Activated CD4-positive, alpha-beta T cell treated with anti-CD3 and anti-CD28 coated beads, Interleukin-2, amount 10 ng/mL, durations not matched to agents 24 days and 14 days (primary cell): Measurements from ENCODE around the gene EVC2. TPM values are rescaled to one million over a fixed set of nuclear protein-coding genes. Genes with fewer than 3 reads are reported as not detected.
"Not testable (repeated sequence)": the region's sequence is repeated elsewhere in the genome, so short reads cannot be mapped to it uniquely, and the experiment has no call there.

Experiments used
- DNase-seq: peaks from one replicate; pipeline ENCODE4 v3.0.0; 2022
- H3K27ac Mint-ChIP-seq: one replicate; pipeline ENCODE4 v1.8.0; 2022; ENCODE audit warnings: mild to moderate bottlenecking, mixed read lengths
- H3K27me3 Mint-ChIP-seq: one replicate; pipeline ENCODE4 v1.8.0; 2022; ENCODE audit warnings: mixed read lengths
- H3K36me3 Mint-ChIP-seq: one replicate; pipeline ENCODE4 v1.8.0; 2022; ENCODE audit warnings: low read depth, mild to moderate bottlenecking, mixed read lengths
- H3K4me1 Mint-ChIP-seq: one replicate; pipeline ENCODE4 v1.8.0; 2021; ENCODE audit warnings: mixed read lengths
- H3K4me3 Mint-ChIP-seq: one replicate; pipeline ENCODE4 v1.8.0; 2022; ENCODE audit warnings: mild to moderate bottlenecking, moderate library complexity, mixed read lengths
- H3K9me3 Mint-ChIP-seq: one replicate; pipeline ENCODE4 v1.8.0; 2021; ENCODE audit warnings: mixed read lengths
- intact Hi-C: fragments of 100-400 bp; cut with micrococcal nuclease; formaldehyde crosslinking; loops from one replicate; pipeline ENCODE4 v1.15.1; 2023
- total RNA-seq: library from RNA; stranded (reverse); gene quantifications from 2 replicates; pipeline ENCODE4 v1.2.3, GENCODE V29; 2022

EVC2 gene
- total RNA-seq, 1 donor from 2014 or later, result 0.40 TPM

- intact Hi-C loops, result no loop called here
- Mint-ChIP-seq H3K4me1 (no peaks in the 10 kb centered on the region), H3K4me3 (no peak overlapping the region), H3K27me3 (no peaks in the 10 kb centered on the region), H3K36me3 (no peaks in the 10 kb centered on the region), H3K27ac (no peak overlapping the region), H3K9me3 (no peaks in the 10 kb centered on the region)
- no peak for DNase-seq
These were observed 76.3 kb downstream of the EVC2 start for GRCh38 chr4:5632066-5632440.

DNA sequence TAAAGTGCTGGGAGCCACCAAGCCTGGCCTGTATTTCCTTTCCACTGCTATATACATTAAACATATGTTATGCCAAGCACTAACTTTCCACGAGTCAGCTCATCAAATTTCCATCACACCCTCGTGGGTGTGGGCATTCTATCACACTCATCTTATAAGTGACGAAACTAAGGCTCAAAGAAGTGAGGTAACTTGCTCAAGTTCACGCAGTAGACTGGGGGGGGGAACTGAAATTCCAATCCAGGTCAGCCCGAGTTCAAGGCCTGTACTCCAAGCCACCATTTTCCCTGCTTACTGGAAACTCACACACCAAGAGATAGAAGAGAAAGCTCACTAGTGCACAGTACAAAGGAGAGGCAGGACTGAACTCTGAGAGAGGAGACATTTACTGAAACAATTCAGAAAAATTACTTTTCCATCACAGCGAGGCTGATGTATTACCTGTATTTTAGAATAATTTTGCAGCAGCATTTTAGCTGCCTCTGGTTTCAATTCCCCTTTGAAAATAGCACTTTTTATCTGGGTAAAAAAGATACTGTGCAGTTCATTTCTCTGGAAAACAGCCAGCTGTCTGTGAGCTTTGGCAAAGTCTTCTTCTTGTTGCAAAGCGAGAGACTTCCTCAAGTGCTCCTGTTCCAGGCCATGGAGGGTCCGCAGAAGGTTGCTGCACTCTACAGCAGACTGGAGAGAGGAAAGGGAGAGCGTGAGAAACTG lies 76.8 kb downstream of the EVC2 start:
- H3K27ac Mint-ChIP-seq, result no peak overlapping the region
- intact Hi-C loops, result no loop called here
- H3K4me1 Mint-ChIP-seq, result no peaks in the 10 kb centered on the region
- H3K9me3 Mint-ChIP-seq, result no peaks in the 10 kb centered on the region
- H3K36me3 Mint-ChIP-seq, result no peaks in the 10 kb centered on the region
- H3K4me3 Mint-ChIP-seq, result no peak overlapping the region
- no peak for DNase-seq
- no peaks in the 10 kb centered on the region for H3K27me3 Mint-ChIP-seq

DNA sequence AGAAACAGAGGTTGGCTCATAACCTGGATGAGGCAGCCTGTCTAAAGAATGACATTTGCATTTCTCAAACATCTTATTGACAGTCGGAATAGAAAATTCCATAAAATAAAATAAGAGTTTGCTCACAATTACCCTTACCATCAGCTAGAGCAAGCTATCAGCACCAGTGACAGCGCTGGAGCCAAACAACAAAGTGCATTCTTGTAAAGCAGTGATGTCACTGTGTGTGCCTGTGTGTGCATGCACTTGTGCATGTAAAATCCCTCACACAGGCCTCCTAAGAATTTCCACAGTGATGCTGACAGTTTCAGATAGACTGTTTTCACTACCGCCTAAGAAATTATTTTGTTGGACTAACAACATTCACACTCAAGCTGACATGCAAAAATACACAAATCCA lies 77.6 kb downstream of the EVC2 start:
- no peak overlapping the region for H3K27ac Mint-ChIP-seq
- H3K4me1 Mint-ChIP-seq, result no peaks in the 10 kb centered on the region
- no peaks in the 10 kb centered on the region for H3K27me3 Mint-ChIP-seq
- no peaks in the 10 kb centered on the region for H3K9me3 Mint-ChIP-seq
- intact Hi-C loops, result no loop called here
- DNase-seq, result no peak
- no peaks in the 10 kb centered on the region for H3K36me3 Mint-ChIP-seq
- no peak overlapping the region for H3K4me3 Mint-ChIP-seq

GRCh38 chr4:5629542-5629941 lies 78.8 kb downstream of the EVC2 start:
- Mint-ChIP-seq H3K9me3 (no peaks in the 10 kb centered on the region), H3K27me3 (no peaks in the 10 kb centered on the region), H3K36me3 (no peaks in the 10 kb centered on the region), H3K27ac (no peak overlapping the region), H3K4me3 (no peak overlapping the region), H3K4me1 (no peaks in the 10 kb centered on the region)
- DNase-seq, result no peak
- intact Hi-C loops, result no loop called here

GRCh38 chr4:5626913-5627312 lies 81.4 kb downstream of the EVC2 start:
- Mint-ChIP-seq H3K4me1 (no peaks in the 10 kb centered on the region), H3K4me3 (no peak overlapping the region), H3K27ac (no peak overlapping the region), H3K36me3 (no peaks in the 10 kb centered on the region), H3K9me3 (peaks cover 4% of the 10 kb centered on the region), H3K27me3 (no peaks in the 10 kb centered on the region)
- no peak for DNase-seq
- intact Hi-C loops, result no loop called here

DNA sequence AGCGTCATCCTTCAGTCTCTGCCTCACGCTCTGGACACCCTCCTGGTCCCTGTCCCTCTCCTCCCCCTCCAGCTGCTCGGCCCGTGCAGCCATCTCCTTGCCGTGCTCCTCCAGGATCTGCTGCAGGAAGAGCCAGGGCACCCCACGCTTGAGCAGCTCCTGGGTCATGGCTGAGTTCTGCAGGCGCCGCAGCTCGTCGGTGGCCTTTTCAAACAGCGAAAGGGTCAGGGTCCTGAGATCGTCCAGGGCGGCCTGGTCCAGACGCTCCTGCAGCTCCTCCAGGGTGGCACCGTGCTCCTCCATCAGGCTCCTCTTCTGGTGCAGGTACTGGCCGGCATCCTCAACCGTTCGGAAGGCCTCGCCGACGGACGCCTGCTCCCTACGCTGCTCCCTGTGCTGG lies 85.8 kb downstream of the EVC2 start:
- Mint-ChIP-seq H3K9me3 (peaks cover 4% of the 10 kb centered on the region), H3K27me3 (no peaks in the 10 kb centered on the region)
- intact Hi-C loops, result no loop called here

GRCh38 chr4:5619913-5620625 lies 88.3 kb downstream of the EVC2 start:
- no peaks in the 10 kb centered on the region for H3K27me3 Mint-ChIP-seq
- intact Hi-C loops, result no loop called here
- DNase-seq, result no peak
- no peaks in the 10 kb centered on the region for H3K36me3 Mint-ChIP-seq
- H3K4me1 Mint-ChIP-seq, result no peaks in the 10 kb centered on the region
- no peak overlapping the region for H3K27ac Mint-ChIP-seq
- no peak overlapping the region for H3K4me3 Mint-ChIP-seq
- peaks cover 4% of the 10 kb centered on the region for H3K9me3 Mint-ChIP-seq

More for the DNA sequence above, 85.8 kb downstream of the EVC2 start:
- no peak overlapping the region for H3K27ac Mint-ChIP-seq
- H3K36me3 Mint-ChIP-seq, result no peaks in the 10 kb centered on the region
- no peak overlapping the region for H3K4me3 Mint-ChIP-seq
- DNase-seq, result no peak
- H3K4me1 Mint-ChIP-seq, result no peaks in the 10 kb centered on the region

- Mint-ChIP-seq H3K9me3 (no peaks in the 10 kb centered on the region), H3K4me1 (no peaks in the 10 kb centered on the region), H3K36me3 (no peaks in the 10 kb centered on the region), H3K27me3 (no peaks in the 10 kb centered on the region), H3K27ac (no peak overlapping the region), H3K4me3 (no peak overlapping the region)
- intact Hi-C loops, result no loop called here
- DNase-seq, result no peak
These were observed 90.1 kb downstream of the EVC2 start for GRCh38 chr4:5618051-5618960.

GRCh38 chr4:5616331-5616950 lies 91.9 kb downstream of the EVC2 start:
- no peaks in the 10 kb centered on the region for H3K9me3 Mint-ChIP-seq
- intact Hi-C loops, result no loop called here

GRCh38 chr4:5615496-5616075 lies 92.8 kb downstream of the EVC2 start:
- Mint-ChIP-seq H3K27me3 (no peaks in the 10 kb centered on the region), H3K36me3 (no peaks in the 10 kb centered on the region), H3K27ac (no peak overlapping the region), H3K4me1 (no peaks in the 10 kb centered on the region), H3K9me3 (no peaks in the 10 kb centered on the region), H3K4me3 (no peak overlapping the region)
- no peak for DNase-seq
- intact Hi-C loops, result no loop called here

More at GRCh38 chr4:5616331-5616950, 91.9 kb downstream of the EVC2 start:
- H3K4me3 Mint-ChIP-seq, result no peak overlapping the region
- H3K36me3 Mint-ChIP-seq, result no peaks in the 10 kb centered on the region
- H3K27ac Mint-ChIP-seq, result no peak overlapping the region
- no peak for DNase-seq
- no peaks in the 10 kb centered on the region for H3K27me3 Mint-ChIP-seq
- no peaks in the 10 kb centered on the region for H3K4me1 Mint-ChIP-seq

DNA sequence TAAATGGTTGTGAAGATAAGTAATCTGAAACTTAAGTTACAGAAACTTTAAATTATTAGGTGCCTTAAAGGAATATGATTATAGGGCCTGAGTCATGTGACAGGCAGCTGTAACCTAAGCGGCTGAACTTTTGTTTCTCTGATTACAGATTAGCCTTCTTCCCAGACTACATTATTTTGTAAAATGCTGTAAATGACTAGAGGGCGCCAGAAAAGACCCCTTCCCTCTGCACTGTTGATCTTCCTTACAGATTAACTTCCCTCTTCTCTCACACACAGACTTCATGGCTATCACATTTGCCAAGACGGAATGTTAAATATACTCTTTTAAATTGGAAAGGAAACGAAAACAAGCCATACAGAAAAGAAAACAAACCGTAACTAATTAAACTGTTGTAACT lies 96.6 kb downstream of the EVC2 start:
- H3K27me3 Mint-ChIP-seq, result no peaks in the 10 kb centered on the region
- intact Hi-C loops, result no loop called here
- H3K27ac Mint-ChIP-seq, result no peak overlapping the region
- DNase-seq, result no peak
- H3K9me3 Mint-ChIP-seq, result no peaks in the 10 kb centered on the region
- no peak overlapping the region for H3K4me3 Mint-ChIP-seq
- no peaks in the 10 kb centered on the region for H3K36me3 Mint-ChIP-seq
- no peaks in the 10 kb centered on the region for H3K4me1 Mint-ChIP-seq

DNA sequence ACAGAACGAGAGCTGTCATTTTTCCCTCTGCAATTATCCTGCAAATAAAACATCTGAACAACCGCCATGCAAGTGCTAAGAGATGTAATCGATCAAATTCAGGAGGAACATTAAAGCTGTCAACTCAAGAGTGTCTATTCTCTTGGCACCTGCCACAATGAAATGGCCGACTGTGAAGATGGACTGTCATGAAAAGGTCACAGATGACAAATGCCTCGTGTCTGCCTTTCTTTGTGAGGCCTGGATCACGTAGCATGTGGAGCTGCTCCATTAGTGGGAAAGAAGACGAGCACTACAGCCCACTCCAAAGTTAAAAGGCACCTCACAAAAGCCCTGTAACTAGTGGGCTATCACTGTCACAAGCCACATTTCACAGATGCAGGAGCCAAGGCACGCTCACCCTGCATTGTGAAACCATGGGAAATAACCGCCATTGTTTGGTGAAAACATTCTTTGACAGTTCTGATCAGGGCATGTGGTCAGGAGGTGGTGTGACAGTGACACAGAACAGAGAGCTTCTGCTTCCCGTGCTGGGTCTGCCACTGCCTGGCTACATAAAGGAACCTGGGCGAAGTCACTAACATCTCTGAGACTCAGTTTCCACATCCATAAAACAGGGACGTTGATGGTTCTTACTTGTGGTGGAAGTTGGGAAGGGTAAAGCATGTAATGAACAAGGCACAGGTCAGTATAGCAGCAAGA lies 98.9 kb downstream of the EVC2 start:
- H3K36me3 Mint-ChIP-seq, result no peaks in the 10 kb centered on the region
- DNase-seq, result no peak
- no peak overlapping the region for H3K4me3 Mint-ChIP-seq
- no peaks in the 10 kb centered on the region for H3K9me3 Mint-ChIP-seq
- H3K27ac Mint-ChIP-seq, result no peak overlapping the region
- intact Hi-C loops, result no loop called here
- H3K27me3 Mint-ChIP-seq, result no peaks in the 10 kb centered on the region
- no peaks in the 10 kb centered on the region for H3K4me1 Mint-ChIP-seq

- not testable (repeated sequence) for H3K27ac Mint-ChIP-seq
These were observed 114.5 kb downstream of the EVC2 start for GRCh38 chr4:5593828-5594227.

More at GRCh38 chr4:5593828-5594227, 114.5 kb downstream of the EVC2 start:
- H3K9me3 Mint-ChIP-seq, H3K4me1 Mint-ChIP-seq, H3K36me3 Mint-ChIP-seq, H3K4me3 Mint-ChIP-seq, DNase-seq, H3K27me3 Mint-ChIP-seq, intact Hi-C loops: not testable (repeated sequence)
